Measurements from ENCODE around the gene SBF2.

The SBF2 gene

DNA sequence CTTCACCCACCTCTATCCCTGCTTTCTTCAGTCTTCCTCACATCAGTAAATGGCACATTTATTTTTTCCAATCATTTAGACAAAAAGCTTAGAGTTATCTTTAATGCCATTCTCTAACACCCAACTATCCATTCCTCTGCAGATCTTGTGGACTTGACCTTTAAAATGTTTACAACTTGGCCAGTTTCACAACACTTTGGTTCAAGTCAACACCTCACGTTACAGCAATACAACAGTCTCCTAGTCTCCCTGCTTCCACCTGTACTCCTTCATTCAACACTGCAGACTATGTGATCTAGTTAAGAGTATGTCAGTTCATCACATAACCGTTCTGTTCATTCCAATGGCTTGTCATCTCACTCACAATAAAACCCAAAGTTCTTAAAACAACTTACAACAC, 325.0 kb downstream of the SBF2 start:
- H3K27ac ChIP-seq = no peak overlapping the region
- TF ChIP-seq, protein P1, sequence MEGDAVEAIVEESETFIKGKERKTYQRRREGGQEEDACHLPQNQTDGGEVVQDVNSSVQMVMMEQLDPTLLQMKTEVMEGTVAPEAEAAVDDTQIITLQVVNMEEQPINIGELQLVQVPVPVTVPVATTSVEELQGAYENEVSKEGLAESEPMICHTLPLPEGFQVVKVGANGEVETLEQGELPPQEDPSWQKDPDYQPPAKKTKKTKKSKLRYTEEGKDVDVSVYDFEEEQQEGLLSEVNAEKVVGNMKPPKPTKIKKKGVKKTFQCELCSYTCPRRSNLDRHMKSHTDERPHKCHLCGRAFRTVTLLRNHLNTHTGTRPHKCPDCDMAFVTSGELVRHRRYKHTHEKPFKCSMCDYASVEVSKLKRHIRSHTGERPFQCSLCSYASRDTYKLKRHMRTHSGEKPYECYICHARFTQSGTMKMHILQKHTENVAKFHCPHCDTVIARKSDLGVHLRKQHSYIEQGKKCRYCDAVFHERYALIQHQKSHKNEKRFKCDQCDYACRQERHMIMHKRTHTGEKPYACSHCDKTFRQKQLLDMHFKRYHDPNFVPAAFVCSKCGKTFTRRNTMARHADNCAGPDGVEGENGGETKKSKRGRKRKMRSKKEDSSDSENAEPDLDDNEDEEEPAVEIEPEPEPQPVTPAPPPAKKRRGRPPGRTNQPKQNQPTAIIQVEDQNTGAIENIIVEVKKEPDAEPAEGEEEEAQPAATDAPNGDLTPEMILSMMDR (conservative IDR thresholded peaks at IDR 0.05) = no peak
- no peak for TF ChIP-seq ZFX (IDR thresholded peaks at IDR 0.05)

DNA sequence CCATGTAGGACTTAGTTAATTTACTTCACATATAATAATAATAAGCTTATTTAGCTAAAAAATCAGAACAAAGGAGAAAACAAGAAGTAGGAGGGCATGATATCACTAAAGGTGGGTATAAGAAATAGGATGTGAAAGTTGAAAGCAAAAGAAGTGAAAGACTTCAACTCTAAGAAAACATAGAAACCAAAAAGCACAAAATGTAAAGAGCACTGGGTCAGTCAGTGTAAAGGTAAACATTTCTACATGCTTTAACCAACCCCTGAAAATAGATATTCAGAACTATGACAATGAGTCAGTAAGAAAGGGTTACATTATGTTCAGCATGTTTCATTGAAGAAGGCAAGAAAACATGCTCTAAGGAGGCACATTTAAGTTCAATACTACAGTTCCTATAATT, 331.3 kb downstream of the SBF2 start:
- TF ChIP-seq ZFX (IDR thresholded peaks at IDR 0.05) = no peak
- TF ChIP-seq, protein P1 (conservative IDR thresholded peaks at IDR 0.05) = no peak
- no peak overlapping the region for H3K27ac ChIP-seq

DNA sequence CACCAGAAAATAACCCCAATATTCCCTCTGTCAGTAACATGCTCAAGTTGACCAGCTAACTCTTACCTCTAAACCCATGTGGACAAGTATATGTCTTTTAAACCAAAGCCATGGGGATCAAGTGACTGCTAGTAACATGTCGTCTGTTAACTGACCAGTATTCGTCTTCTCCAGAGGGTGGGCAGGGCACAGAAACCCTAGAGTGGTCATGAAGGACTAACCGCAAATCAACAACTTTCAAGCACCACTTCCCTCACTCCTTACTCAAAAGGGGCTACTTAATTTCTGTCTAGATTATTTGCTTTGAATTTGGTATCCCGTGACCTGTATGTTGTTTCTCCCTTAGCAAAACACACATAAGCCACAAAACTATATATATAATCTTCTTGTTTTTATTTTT, 336.9 kb downstream of the SBF2 start:
- no peak overlapping the region for H3K27ac ChIP-seq
- no peak for TF ChIP-seq ZFX (IDR thresholded peaks at IDR 0.05)
- TF ChIP-seq, protein P1 (conservative IDR thresholded peaks at IDR 0.05) = no peak

DNA sequence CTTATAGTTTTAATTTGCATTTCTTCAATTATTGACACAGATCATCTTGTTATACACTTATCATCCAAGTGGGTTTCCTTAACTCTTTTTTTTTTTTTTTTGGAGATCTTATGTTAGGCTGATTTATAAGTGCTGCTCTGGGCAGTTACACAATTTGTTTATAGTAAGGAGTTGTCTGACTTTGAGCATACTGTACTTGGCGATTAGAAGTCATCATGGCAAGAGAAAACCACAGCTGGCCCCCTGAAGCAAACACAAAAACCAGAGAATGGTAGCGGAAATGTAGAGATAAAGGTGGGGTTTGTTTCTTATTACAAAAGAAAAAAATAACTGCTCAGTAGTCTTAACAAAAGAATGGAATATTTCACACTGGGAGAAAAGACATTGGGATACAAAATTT, 337.5 kb downstream of the SBF2 start:
- no peak for TF ChIP-seq ZFX (IDR thresholded peaks at IDR 0.05)
- TF ChIP-seq, protein P1 (conservative IDR thresholded peaks at IDR 0.05) = no peak
- H3K27ac ChIP-seq = no peak overlapping the region

DNA sequence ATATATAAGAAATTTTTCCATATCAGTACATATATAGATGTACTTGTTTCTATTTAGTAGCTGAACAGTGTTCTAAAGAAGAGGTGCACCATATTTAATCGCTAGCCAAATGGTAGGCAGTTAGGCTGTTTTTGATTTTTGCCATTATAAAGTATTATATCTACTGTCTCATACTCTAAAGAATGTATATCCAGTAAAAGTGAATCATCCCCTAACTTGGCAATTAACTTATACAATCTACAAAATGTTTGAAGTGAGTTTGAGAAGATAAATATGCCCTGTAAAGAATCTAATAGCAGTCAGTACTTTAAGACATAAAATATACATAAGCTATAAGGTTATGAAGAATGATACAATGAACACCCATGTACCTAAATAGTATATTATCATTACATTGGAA, 338.6 kb downstream of the SBF2 start:
- TF ChIP-seq, protein P1 (conservative IDR thresholded peaks at IDR 0.05) = no peak
- TF ChIP-seq ZFX (IDR thresholded peaks at IDR 0.05) = no peak
- H3K27ac ChIP-seq = no peak overlapping the region

DNA sequence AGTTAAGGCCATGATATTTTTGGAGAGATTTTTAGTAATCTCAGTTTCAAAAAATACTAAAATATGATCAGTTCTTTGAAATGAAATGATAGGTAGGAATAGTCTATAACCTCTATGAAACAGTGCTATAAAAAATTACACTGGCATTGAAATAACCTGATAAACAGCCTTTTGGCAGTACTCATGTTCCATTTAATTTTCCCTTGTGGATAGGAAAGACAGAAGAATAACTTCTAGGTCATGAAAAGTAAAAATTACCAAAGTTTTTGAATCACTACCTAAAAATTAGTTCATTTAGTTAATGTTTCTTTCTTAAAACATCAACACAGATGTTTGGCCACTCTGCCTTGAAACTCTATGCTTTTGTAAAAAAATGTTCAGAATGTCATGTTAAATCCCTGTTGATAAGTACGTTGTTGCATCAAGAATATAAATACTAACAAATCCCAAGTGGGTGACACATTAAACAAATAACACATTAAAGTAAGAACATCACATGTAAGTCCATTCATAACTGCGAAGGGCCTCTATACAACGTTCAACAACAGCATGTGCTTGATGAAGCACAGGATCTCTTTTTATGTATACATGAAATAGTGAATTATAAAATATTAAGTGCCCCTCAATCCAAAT, 339.9 kb downstream of the SBF2 start:
- TF ChIP-seq, protein P1 (conservative IDR thresholded peaks at IDR 0.05) = no peak
- no peak for TF ChIP-seq ZFX (IDR thresholded peaks at IDR 0.05)
- H3K27ac ChIP-seq = no peak overlapping the region

DNA sequence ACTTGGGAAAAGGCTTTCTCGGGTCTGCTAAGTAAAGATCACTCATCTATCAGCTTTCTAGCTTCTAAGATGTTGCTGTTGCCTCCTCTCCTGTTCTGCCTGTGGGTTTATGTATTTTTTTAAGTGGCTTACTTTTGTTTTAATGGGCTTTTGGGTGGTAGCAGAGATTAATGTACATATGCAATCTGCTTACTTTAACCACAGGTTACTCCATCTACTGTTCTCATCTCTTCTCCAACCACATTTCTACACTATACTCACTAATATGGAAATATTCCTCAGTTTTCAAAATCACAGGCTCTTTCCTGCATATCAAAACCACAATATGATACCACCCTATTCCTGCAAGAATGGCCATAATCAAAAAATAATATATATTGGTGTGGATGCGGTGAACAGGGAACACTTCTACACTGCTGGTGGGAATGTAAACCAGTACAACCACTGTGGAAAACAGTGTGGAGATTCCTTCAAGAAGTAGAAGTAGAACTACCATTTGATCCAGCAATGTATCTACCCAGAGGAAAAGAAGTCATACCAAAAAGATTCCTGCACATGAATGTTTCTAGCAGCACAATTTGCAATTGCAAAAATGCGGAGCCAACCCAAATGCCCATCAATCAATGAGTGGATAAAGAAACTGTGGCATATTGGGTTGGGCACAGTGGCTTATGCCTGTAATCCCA, 341.4 kb downstream of the SBF2 start:
- TF ChIP-seq ZFX (IDR thresholded peaks at IDR 0.05) = no peak
- TF ChIP-seq, protein P1 (conservative IDR thresholded peaks at IDR 0.05) = no peak
- no peak overlapping the region for H3K27ac ChIP-seq

Measured in C4-2B (cell line).